ENCODE results near the gene MXD4. TPM values are rescaled to one million over a fixed set of nuclear protein-coding genes. Genes with fewer than 3 reads are reported as not detected.

MXD4 gene
- total and polyA plus RNA-seq, 2 of the 13 experiments (the other 11 are each of a cell fraction or from before 2014, with no cell fraction given), result 29.0 to 31.3 TPM

- H3K4me2 ChIP-seq (ENCODE audit: low read depth, low read length), result no peak overlapping the region
- CTCF ChIA-PET (ENCODE audit: low intra/inter-chr PET ratio, low total read pairs), result no interaction called here
Observed at GRCh38 chr4:2285613-2286381, 23.9 kb upstream of the MXD4 start.

GRCh38 chr4:2284934-2285612 lies 23.2 kb upstream of the MXD4 start:
- Histone ChIP-seq H3K4me2 (ENCODE audit: low read depth, low read length) (no peak overlapping the region), H3K36me3 (replicated peaks in 1 of 2; ENCODE audit: control insufficient read depth in 1 of 2, insufficient read depth in 2 of 2, low read length in 2 of 2) (no peaks in the 10 kb centered on the region), H3K79me2 (ENCODE audit: insufficient read depth, low read length) (no peaks in the 10 kb centered on the region), H2AFZ (ENCODE audit: low read length) (no peak overlapping the region), H3K9me3 (ENCODE audit: low read length) (no peaks in the 10 kb centered on the region), H3K9ac (ENCODE audit: insufficient read depth, low read depth, low read length) (no peak overlapping the region), H3K27me3 (ENCODE audit: control insufficient read depth in 1 of 2, insufficient read depth in 2 of 2, low read length in 2 of 2) (peaks cover 4 to 32% of the 10 kb centered on the region in 2 experiments; a peak in 4 of 5 replicates), H3K4me1 (ENCODE audit: insufficient read depth, low read length) (no peaks in the 10 kb centered on the region), H4K20me1 (ENCODE audit: insufficient read depth, low read length) (no peaks in the 10 kb centered on the region), H3K27ac (ENCODE audit: extremely low read length, insufficient read depth, low read length) (no peak overlapping the region), H3K4me3 (replicated peaks in 1 of 3; ENCODE audit: insufficient read depth in 1 of 3, low read depth in 2 of 3, low read length in 3 of 3) (no peak overlapping the region)
- 59% methylated on average over 13 of the region's 15 CpGs for WGBS (ENCODE audit: low lambda C conversion rate)
- no peak for FAIRE-seq
- intact Hi-C loops (cut with micrococcal nuclease; ENCODE audit: unreplicated experiment) (no loop called here), in situ Hi-C loops (cut with HindIII; ENCODE audit: extremely low pct_ligation_motif_present, low pct_unique_long_range_greater_than_20kb) (no loop called here)
- POLR2A ChIA-PET, result no interaction called here
- ATAC-seq, result no peak
- CTCF ChIA-PET (ENCODE audit: low intra/inter-chr PET ratio, low total read pairs), result no interaction called here
- BruUV-seq (replicated peaks), result no TSS peak
- no peak for DNase-seq (ENCODE audit: low spot score)
- no peak for TF ChIP-seq AHDC1 (CRISPR knock-in tag; IDR thresholded peaks at IDR 0.05; ENCODE audit: borderline replicate concordance)
- no peak for TF ChIP-seq ZFP37 (CRISPR knock-in tag; IDR thresholded peaks at IDR 0.05; ENCODE audit: borderline replicate concordance)
- TF ChIP-seq CERS6 (CRISPR knock-in tag; IDR thresholded peaks at IDR 0.05), result no peak

More at GRCh38 chr4:2285613-2286381, 23.9 kb upstream of the MXD4 start:
- Histone ChIP-seq H3K9me3 (ENCODE audit: low read length) (no peaks in the 10 kb centered on the region), H3K36me3 (replicated peaks in 1 of 2; ENCODE audit: control insufficient read depth in 1 of 2, insufficient read depth in 2 of 2, low read length in 2 of 2) (no peaks in the 10 kb centered on the region), H3K27me3 (ENCODE audit: control insufficient read depth in 1 of 2, insufficient read depth in 2 of 2, low read length in 2 of 2) (peaks cover 4 to 39% of the 10 kb centered on the region in 2 experiments; a peak in 4 of 5 replicates), H3K27ac (ENCODE audit: extremely low read length, insufficient read depth, low read length) (no peak overlapping the region), H3K9ac (ENCODE audit: insufficient read depth, low read depth, low read length) (no peak overlapping the region), H3K4me3 (replicated peaks in 1 of 3; ENCODE audit: insufficient read depth in 1 of 3, low read depth in 2 of 3, low read length in 3 of 3) (no peak overlapping the region), H3K79me2 (ENCODE audit: insufficient read depth, low read length) (no peaks in the 10 kb centered on the region), H3K4me1 (ENCODE audit: insufficient read depth, low read length) (no peaks in the 10 kb centered on the region), H2AFZ (ENCODE audit: low read length) (no peak overlapping the region), H4K20me1 (ENCODE audit: insufficient read depth, low read length) (no peaks in the 10 kb centered on the region)
- ATAC-seq, result no peak
- intact Hi-C loops (cut with micrococcal nuclease; ENCODE audit: unreplicated experiment), result no loop called here
- POLR2A ChIA-PET, result no interaction called here
- WGBS (ENCODE audit: low lambda C conversion rate), result 23% methylated on average over 15 of the region's 27 CpGs
- no peak for FAIRE-seq
- BruUV-seq (replicated peaks), result no TSS peak
- in situ Hi-C loops (cut with HindIII; ENCODE audit: extremely low pct_ligation_motif_present, low pct_unique_long_range_greater_than_20kb), result no loop called here
- TF ChIP-seq ATRX (CRISPR knock-in tag; IDR thresholded peaks at IDR 0.05; ENCODE audit: borderline replicate concordance), result no peak
- no peak for TF ChIP-seq PITX1 (CRISPR knock-in tag; IDR thresholded peaks at IDR 0.05)
- no peak for TF ChIP-seq HNRNPLL (IDR thresholded peaks at IDR 0.05; ENCODE audit: low read depth, low read length, poor library complexity, severe bottlenecking)
- TF ChIP-seq ZNF550 (CRISPR knock-in tag; IDR thresholded peaks at IDR 0.05; ENCODE audit: borderline replicate concordance), result no peak
- no peak for TF ChIP-seq CHD4 (IDR thresholded peaks at IDR 0.05; ENCODE audit: borderline replicate concordance, low read length)
- TF ChIP-seq KLF12 (CRISPR knock-in tag; IDR thresholded peaks at IDR 0.05; ENCODE audit: borderline replicate concordance), result no peak
- no peak for TF ChIP-seq PTBP1 (IDR thresholded peaks at IDR 0.05; ENCODE audit: low read depth, low read length, poor library complexity, severe bottlenecking)
- no peak for TF ChIP-seq PCBP1 (IDR thresholded peaks at IDR 0.05; ENCODE audit: borderline replicate concordance, low read depth, low read length)
- TF ChIP-seq RFX1 (IDR thresholded peaks at IDR 0.05), result no peak
- no peak for DNase-seq (ENCODE audit: low spot score)

Data from HepG2 (cell line).